DND-41 (cell line): ENCODE results near the gene CACNB2.

Experiments used
- ATAC-seq: fragments of 200-7000 bp; cut with Tn5 transposase; 3 replicates; pipeline ENCODE4 v1.9.1; 2021; ENCODE audit warnings: low read depth; ENCODE audit not compliant: insufficient read depth
- DNase-seq: peaks from one replicate; pipeline ENCODE4 v3.0.0-alpha.2; 2020
- H2AFZ ChIP-seq: 2 replicates; pipeline ENCODE4 v1.6.0; 2012; ENCODE audit warnings: low read depth, low read length
- H3K27ac ChIP-seq: 2 replicates; pipeline ENCODE4 v1.5.1; 2012; ENCODE audit warnings: low read length, inconsistent platforms
- H3K27me3 ChIP-seq: fragments of 200-600 bp; sonication (generic); 2 replicates; pipeline ENCODE4 v1.6.0; 2012; ENCODE audit warnings: low read length, mild to moderate bottlenecking, inconsistent platforms; ENCODE audit not compliant: insufficient read depth, poor library complexity
- H3K36me3 ChIP-seq: 2 replicates; pipeline ENCODE4 v1.5.1; 2012; ENCODE audit warnings: low read length, inconsistent platforms; ENCODE audit not compliant: insufficient read depth
- H3K4me1 ChIP-seq: 2 replicates; pipeline ENCODE4 v1.5.1; 2012; ENCODE audit warnings: mild to moderate bottlenecking, low read length; ENCODE audit not compliant: insufficient read depth
- H3K4me2 ChIP-seq: 2 replicates; pipeline ENCODE4 v1.6.0; 2012; ENCODE audit warnings: mild to moderate bottlenecking, moderate library complexity, low read length, inconsistent platforms; ENCODE audit not compliant: insufficient read depth
- H3K4me3 ChIP-seq, 2 experiments: fragments of 200-600 bp in 1 of 2; shearing (Covaris generic) in 1 of 2; 2 replicates each; pipeline ENCODE4 v1.5.1; 2012 to 2016; ENCODE audit warnings: inconsistent platforms in 2 of 2, low read length in 2 of 2, mild to moderate bottlenecking in 2 of 2, low read depth in 1 of 2, moderate library complexity in 1 of 2
- H3K79me2 ChIP-seq: 2 replicates; pipeline ENCODE4 v1.6.0; 2012; ENCODE audit warnings: low read length, inconsistent platforms; ENCODE audit not compliant: insufficient read depth
- H3K9ac ChIP-seq: 2 replicates; pipeline ENCODE4 v1.6.0; 2012; ENCODE audit warnings: low read depth, mild to moderate bottlenecking, inconsistent platforms, low read length, moderate library complexity
- H3K9me3 ChIP-seq: 2 replicates; pipeline ENCODE4 v1.5.1; 2012; ENCODE audit warnings: low read length, moderate library complexity, mild to moderate bottlenecking, inconsistent platforms; ENCODE audit not compliant: insufficient read depth, severe bottlenecking
- H4K20me1 ChIP-seq: 2 replicates; pipeline ENCODE4 v1.6.0; 2012; ENCODE audit warnings: low read length; ENCODE audit not compliant: insufficient read depth
- EZH2 ChIP-seq: IDR thresholded peaks from 3 replicates; pipeline ENCODE4 v1.6.1; 2012; ENCODE audit warnings: borderline replicate concordance, low read depth, mild to moderate bottlenecking, moderate library complexity, low read length, inconsistent platforms; ENCODE audit not compliant: severe bottlenecking
- TF ChIP-seq, protein P1 (sequence below): IDR thresholded peaks from 2 replicates; pipeline ENCODE4 v1.5.1; 2012; ENCODE audit warnings: borderline replicate concordance, low read length, moderate library complexity, mild to moderate bottlenecking; ENCODE audit not compliant: poor library complexity, severe bottlenecking; ENCODE audit errors: extremely low read depth

CACNB2 gene

DNA sequence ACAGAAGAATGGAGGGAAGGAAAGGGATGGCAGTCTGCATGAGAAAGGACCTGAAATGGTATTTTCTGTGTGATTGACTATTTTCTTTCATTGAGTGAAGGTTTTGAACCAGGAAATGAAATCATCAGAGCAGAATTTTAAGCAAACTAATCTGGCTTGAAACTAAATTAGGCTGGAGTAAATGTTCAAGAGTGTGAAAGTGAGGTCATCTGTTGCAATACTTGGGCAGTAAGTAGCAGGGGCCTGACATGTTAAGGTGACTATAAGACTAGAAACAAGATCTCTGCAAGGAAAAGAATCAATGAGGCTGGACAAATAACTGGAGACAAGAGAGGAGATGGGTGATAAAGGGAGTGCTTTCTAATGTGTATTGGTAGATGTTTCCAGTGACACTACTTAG is 306.0 kb downstream of the CACNB2 start:
- H3K79me2 ChIP-seq = no peaks in the 10 kb centered on the region
- no peaks in the 10 kb centered on the region for H3K4me1 ChIP-seq
- no peaks in the 10 kb centered on the region for H3K9me3 ChIP-seq
- no peaks in the 10 kb centered on the region for H4K20me1 ChIP-seq
- no peak overlapping the region for H3K4me3 ChIP-seq
- DNase-seq (no peak), ATAC-seq (no peak)
- no peak overlapping the region for H3K9ac ChIP-seq
- H3K27ac ChIP-seq = no peak overlapping the region
- no peaks in the 10 kb centered on the region for H3K36me3 ChIP-seq
- no peaks in the 10 kb centered on the region for H3K27me3 ChIP-seq
- TF ChIP-seq, protein P1, sequence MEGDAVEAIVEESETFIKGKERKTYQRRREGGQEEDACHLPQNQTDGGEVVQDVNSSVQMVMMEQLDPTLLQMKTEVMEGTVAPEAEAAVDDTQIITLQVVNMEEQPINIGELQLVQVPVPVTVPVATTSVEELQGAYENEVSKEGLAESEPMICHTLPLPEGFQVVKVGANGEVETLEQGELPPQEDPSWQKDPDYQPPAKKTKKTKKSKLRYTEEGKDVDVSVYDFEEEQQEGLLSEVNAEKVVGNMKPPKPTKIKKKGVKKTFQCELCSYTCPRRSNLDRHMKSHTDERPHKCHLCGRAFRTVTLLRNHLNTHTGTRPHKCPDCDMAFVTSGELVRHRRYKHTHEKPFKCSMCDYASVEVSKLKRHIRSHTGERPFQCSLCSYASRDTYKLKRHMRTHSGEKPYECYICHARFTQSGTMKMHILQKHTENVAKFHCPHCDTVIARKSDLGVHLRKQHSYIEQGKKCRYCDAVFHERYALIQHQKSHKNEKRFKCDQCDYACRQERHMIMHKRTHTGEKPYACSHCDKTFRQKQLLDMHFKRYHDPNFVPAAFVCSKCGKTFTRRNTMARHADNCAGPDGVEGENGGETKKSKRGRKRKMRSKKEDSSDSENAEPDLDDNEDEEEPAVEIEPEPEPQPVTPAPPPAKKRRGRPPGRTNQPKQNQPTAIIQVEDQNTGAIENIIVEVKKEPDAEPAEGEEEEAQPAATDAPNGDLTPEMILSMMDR = no peak
- TF ChIP-seq EZH2 = no peak
- H2AFZ ChIP-seq = no peak overlapping the region
- no peak overlapping the region for H3K4me2 ChIP-seq

DNA sequence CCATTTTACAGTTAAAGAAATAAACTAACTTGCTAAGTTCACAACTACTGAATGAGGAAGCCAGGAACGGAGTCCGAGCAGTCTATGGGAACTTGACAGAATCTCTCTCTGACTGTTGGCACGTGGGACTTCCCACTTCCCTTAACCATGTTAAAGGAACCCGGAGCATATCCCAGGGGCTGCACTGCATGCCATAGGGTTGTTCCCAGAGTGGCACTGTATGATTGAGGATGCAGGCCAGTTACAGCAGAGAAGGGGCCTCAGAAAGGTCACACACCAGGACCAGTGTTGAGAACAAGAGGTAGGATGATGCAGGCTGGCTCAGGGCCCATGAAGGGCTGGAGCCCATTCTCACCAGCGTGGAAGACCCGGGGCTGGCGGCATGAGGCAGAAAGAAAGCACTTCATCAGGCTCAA is 309.4 kb downstream of the CACNB2 start:
- TF ChIP-seq, protein P1 = no peak
- TF ChIP-seq EZH2 = no peak
- H3K4me3 ChIP-seq = no peak overlapping the region
- no peak overlapping the region for H3K4me2 ChIP-seq
- no peak for ATAC-seq
- H3K9ac ChIP-seq = no peak overlapping the region
- no peak overlapping the region for H3K27ac ChIP-seq
- H3K36me3 ChIP-seq = no peaks in the 10 kb centered on the region
- H3K79me2 ChIP-seq = no peaks in the 10 kb centered on the region
- no peaks in the 10 kb centered on the region for H4K20me1 ChIP-seq
- no peaks in the 10 kb centered on the region for H3K27me3 ChIP-seq
- H3K4me1 ChIP-seq = peaks cover 4% of the 10 kb centered on the region
- H3K9me3 ChIP-seq = no peaks in the 10 kb centered on the region
- no peak overlapping the region for H2AFZ ChIP-seq
- DNase-seq = no peak

DNA sequence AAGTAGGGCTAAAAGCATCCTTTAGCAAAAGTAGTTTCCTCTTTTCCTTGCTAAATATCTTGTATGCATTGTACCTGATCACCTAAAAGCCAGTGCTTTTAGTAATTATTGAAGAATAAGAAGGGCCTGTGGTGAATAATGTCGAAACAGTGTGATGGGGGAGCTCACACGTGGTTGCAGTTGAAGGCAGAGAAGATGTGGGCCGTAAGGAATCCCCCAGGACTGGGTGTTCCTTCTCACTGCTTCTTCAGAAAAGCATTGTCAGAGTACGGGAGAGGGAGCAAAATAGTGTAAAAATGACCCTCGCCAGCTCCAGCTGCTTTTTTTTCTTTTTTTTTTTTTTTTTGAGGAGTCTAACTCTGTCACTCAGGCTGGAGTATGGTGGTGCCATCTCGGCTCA is 310.1 kb downstream of the CACNB2 start:
- ATAC-seq (no peak), DNase-seq (no peak)
- Histone ChIP-seq H3K4me1 (peaks cover 11% of the 10 kb centered on the region), H4K20me1 (no peaks in the 10 kb centered on the region), H3K9ac (no peak overlapping the region), H3K79me2 (no peaks in the 10 kb centered on the region), H3K9me3 (no peaks in the 10 kb centered on the region), H2AFZ (no peak overlapping the region), H3K4me2 (no peak overlapping the region), H3K4me3 (no peak overlapping the region), H3K27me3 (no peaks in the 10 kb centered on the region), H3K36me3 (no peaks in the 10 kb centered on the region), H3K27ac (no peak overlapping the region)
- TF ChIP-seq, protein P1 = no peak
- no peak for TF ChIP-seq EZH2
